ENCODE data around the gene GRIK2. TPM values are rescaled to one million over a fixed set of nuclear protein-coding genes. Genes with fewer than 3 reads are reported as not detected.

Gene GRIK2
- total RNA-seq, 1 experiment from 2014 or later = 0.70 TPM

DNA sequence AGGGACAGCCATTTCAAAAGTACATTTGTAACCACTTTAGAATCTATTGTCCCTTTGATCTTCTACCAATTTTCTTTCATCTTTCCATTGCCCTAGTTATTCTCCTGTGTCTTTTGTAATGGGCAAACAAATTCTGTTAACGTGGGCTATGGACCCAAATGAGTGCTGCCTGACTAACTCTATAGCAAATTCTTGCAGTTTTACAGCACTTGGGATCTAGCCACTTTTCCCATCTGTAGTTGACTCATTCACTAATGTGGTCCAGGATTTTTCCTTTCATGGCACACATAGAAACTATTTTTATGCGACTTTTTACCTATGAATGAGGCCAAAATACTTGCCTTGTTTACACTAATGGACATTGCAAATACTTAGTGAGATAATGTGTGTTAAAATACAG, 52.0 kb downstream of the GRIK2 start:
- Mint-ChIP-seq H3K4me3 (no peak overlapping the region), H3K4me1 (peaks cover 11 to 12% of the 10 kb centered on the region in 2 experiments; a peak in 3 of 4 replicates), H3K36me3 (ENCODE audit: insufficient read depth in 1 of 3, low read depth in 3 of 3) (no peaks in the 10 kb centered on the region), H3K27me3 (ENCODE audit: low read depth) (no peaks in the 10 kb centered on the region), H3K9me3 (no peaks in the 10 kb centered on the region), H3K27ac (0 out of 7 replicates have a peak overlapping the region, but pooled peaks of 1 of the 3 experiments have one; percentile 47)
- no peak overlapping the region for H4K5ac ChIP-seq (ENCODE audit: insufficient read length, low read depth, low read length)
- no peak overlapping the region for H4K8ac ChIP-seq (replicated peaks; ENCODE audit: insufficient read length, low read depth, low read length)
- H2AFZ ChIP-seq (ENCODE audit: low read length) = no peak overlapping the region
- no peak overlapping the region for H3K18ac ChIP-seq (ENCODE audit: insufficient read length, low read depth, low read length)
- H3K27ac ChIP-seq (ENCODE audit: insufficient read length, low read depth, low read length) = no peak overlapping the region
- H3T11ph ChIP-seq (ENCODE audit: low read length) = no peak overlapping the region
- H2BK5ac ChIP-seq (ENCODE audit: insufficient read length, low read length) = no peak overlapping the region
- no peaks in the 10 kb centered on the region for H3K9me3 ChIP-seq (ENCODE audit: control insufficient read depth, low read depth, low read length)
- no peaks in the 10 kb centered on the region for H3K27me3 ChIP-seq (ENCODE audit: insufficient read depth, low read length)
- no peak overlapping the region for H4K91ac ChIP-seq (ENCODE audit: insufficient read length, low read depth, low read length)
- no peak overlapping the region for H3K23ac ChIP-seq (ENCODE audit: insufficient read length, low read depth, low read length)
- H2BK15ac ChIP-seq (ENCODE audit: low read depth, low read length) = no peak overlapping the region
- H2AK5ac ChIP-seq (ENCODE audit: insufficient read length, low read length) = no peak overlapping the region
- H3K4me1 ChIP-seq (ENCODE audit: insufficient read depth, low read length) = no peaks in the 10 kb centered on the region; the same call in 1 of the 2 replicates
- no peaks in the 10 kb centered on the region for H4K20me1 ChIP-seq (ENCODE audit: control insufficient read depth, insufficient read depth, insufficient read length)
- no CpG with 5 or more reads among the region's 2 CpGs for WGBS (ENCODE audit: extremely low coverage, insufficient read length, low lambda C conversion rate)
- H3K4ac ChIP-seq (ENCODE audit: low read depth, low read length) = no peak overlapping the region
- no peak overlapping the region for H3K14ac ChIP-seq (ENCODE audit: insufficient read depth, low read length)
- no peak overlapping the region for H2BK20ac ChIP-seq (ENCODE audit: low read depth, low read length, poor library complexity, severe bottlenecking)
- no peak for DNase-seq
- H3K4me2 ChIP-seq (ENCODE audit: insufficient read depth, insufficient read length, low read length) = no peak overlapping the region
- H3K56ac ChIP-seq (ENCODE audit: insufficient read length, low read depth, low read length) = no peak overlapping the region
- no peak overlapping the region for H2BK120ac ChIP-seq (ENCODE audit: low read depth, low read length, poor library complexity, severe bottlenecking)
- H3K23me2 ChIP-seq (ENCODE audit: insufficient read length, low read depth, low read length, poor library complexity, severe bottlenecking) = no peaks in the 10 kb centered on the region
- no peak overlapping the region for H3K9ac ChIP-seq (ENCODE audit: extremely low read depth, insufficient read length, low read length)
- TF ChIP-seq, protein P1, sequence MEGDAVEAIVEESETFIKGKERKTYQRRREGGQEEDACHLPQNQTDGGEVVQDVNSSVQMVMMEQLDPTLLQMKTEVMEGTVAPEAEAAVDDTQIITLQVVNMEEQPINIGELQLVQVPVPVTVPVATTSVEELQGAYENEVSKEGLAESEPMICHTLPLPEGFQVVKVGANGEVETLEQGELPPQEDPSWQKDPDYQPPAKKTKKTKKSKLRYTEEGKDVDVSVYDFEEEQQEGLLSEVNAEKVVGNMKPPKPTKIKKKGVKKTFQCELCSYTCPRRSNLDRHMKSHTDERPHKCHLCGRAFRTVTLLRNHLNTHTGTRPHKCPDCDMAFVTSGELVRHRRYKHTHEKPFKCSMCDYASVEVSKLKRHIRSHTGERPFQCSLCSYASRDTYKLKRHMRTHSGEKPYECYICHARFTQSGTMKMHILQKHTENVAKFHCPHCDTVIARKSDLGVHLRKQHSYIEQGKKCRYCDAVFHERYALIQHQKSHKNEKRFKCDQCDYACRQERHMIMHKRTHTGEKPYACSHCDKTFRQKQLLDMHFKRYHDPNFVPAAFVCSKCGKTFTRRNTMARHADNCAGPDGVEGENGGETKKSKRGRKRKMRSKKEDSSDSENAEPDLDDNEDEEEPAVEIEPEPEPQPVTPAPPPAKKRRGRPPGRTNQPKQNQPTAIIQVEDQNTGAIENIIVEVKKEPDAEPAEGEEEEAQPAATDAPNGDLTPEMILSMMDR (conservative IDR thresholded peaks at IDR 0.05) = no peak
- no peaks in the 10 kb centered on the region for H3K79me2 ChIP-seq (ENCODE audit: insufficient read depth, low read length)
- no peaks in the 10 kb centered on the region for H3K79me1 ChIP-seq (ENCODE audit: insufficient read depth, low read depth, low read length, poor library complexity, severe bottlenecking)
- no peak overlapping the region for H2BK12ac ChIP-seq (ENCODE audit: insufficient read length, low read depth, low read length)

Measured in H9 (cell line).